HG02571 (cell line): Measurements from ENCODE around the gene XPNPEP1.
A peak's percentile ranks its signal among the peaks of the same experiment; 100 is the strongest.

Experiments
- ATAC-seq: cut with Tn5 transposase; IDR thresholded peaks from one replicate; pipeline ENCODE4 v1.9.1; 2021; ENCODE audit warnings: mild to moderate bottlenecking, moderate library complexity; ENCODE audit not compliant: unreplicated experiment

The XPNPEP1 gene

GRCh38 chr10:109922976-109923921, at the start of gene XPNPEP1:
Gene XPNPEP1 (minus strand): TSS chr10:109923511. CDS start chr10:109923433, 78 bp downstream.
- peak; percentile 97 for ATAC-seq

GRCh38 chr10:109972372-109973001, 49.2 kb upstream of the XPNPEP1 start:
- no peak for ATAC-seq

GRCh38 chr10:109971634-109972033, 48.3 kb upstream of the XPNPEP1 start:
- no peak for ATAC-seq

- ATAC-seq = no peak
These were observed 46.5 kb upstream of the XPNPEP1 start for GRCh38 chr10:109969760-109970346.

GRCh38 chr10:109968953-109969759, 45.8 kb upstream of the XPNPEP1 start:
- ATAC-seq = no peak

GRCh38 chr10:109967739-109968088, 44.4 kb upstream of the XPNPEP1 start:
- no peak for ATAC-seq

GRCh38 chr10:109966961-109967738, 43.8 kb upstream of the XPNPEP1 start:
- ATAC-seq = no peak

GRCh38 chr10:109964318-109964717, 41.0 kb upstream of the XPNPEP1 start:
- ATAC-seq = no peak

- no peak for ATAC-seq
These were observed 40.1 kb upstream of the XPNPEP1 start for GRCh38 chr10:109963439-109963838.

- no peak for ATAC-seq
These were observed 38.9 kb upstream of the XPNPEP1 start for GRCh38 chr10:109962247-109962646.

- no peak for ATAC-seq
These were observed 38.1 kb upstream of the XPNPEP1 start for GRCh38 chr10:109961174-109962001.

GRCh38 chr10:109960682-109961081, 37.4 kb upstream of the XPNPEP1 start:
- ATAC-seq = no peak

- no peak for ATAC-seq
These were observed 36.2 kb upstream of the XPNPEP1 start for GRCh38 chr10:109959259-109960145.

GRCh38 chr10:109958059-109958458, 34.7 kb upstream of the XPNPEP1 start:
- ATAC-seq = no peak

- peak; percentile 92 for ATAC-seq
These were observed 33.9 kb upstream of the XPNPEP1 start for GRCh38 chr10:109957092-109957797.

- ATAC-seq = peak; percentile 58
These were observed 33.3 kb upstream of the XPNPEP1 start for GRCh38 chr10:109956454-109957091.

- no peak for ATAC-seq
These were observed 30.5 kb upstream of the XPNPEP1 start for GRCh38 chr10:109953766-109954165.
